WTC11 (cell line): Measurements from ENCODE around the gene CACNA2D3. TPM values are rescaled to one million over a fixed set of nuclear protein-coding genes. Genes with fewer than 3 reads are reported as not detected.

Experiments
- ATAC-seq: fragments of 200-7000 bp; cut with Tn5 transposase; 2 replicates; pipeline ENCODE4 v1.10.0; 2021; ENCODE audit warnings: mild to moderate bottlenecking, moderate library complexity
- CTCF ChIA-PET: fragments of 300-600 bp; sonication (Branson Sonifier 250); formaldehyde crosslinking; loops from one replicate; lab custom pipeline; 2021; ENCODE audit warnings: antibody characterized with exemption; lab: Charles Lee
- POLR2A ChIA-PET: fragments of 350-600 bp; sonication (Branson Sonifier 250); formaldehyde crosslinking; loops from one replicate; lab custom pipeline; 2021; ENCODE audit warnings: antibody characterized with exemption; lab: Charles Lee
- DNase-seq: peaks from one replicate; pipeline ENCODE4 v3.0.0; 2021; ENCODE audit warnings: low spot score
- H3K27ac Mint-ChIP-seq: 2 replicates; pipeline ENCODE4 v1.8.0; 2021; ENCODE audit warnings: mixed read lengths
- H3K27me3 Mint-ChIP-seq: 2 replicates; pipeline ENCODE4 v1.8.0; 2021; ENCODE audit warnings: low read depth, mild to moderate bottlenecking, moderate library complexity, mixed read lengths
- H3K36me3 Mint-ChIP-seq: 2 replicates; pipeline ENCODE4 v1.8.0; 2021; ENCODE audit warnings: mixed read lengths
- H3K4me1 Mint-ChIP-seq: 2 replicates; pipeline ENCODE4 v1.8.0; 2022; ENCODE audit warnings: mixed read lengths
- H3K4me3 Mint-ChIP-seq: 2 replicates; pipeline ENCODE4 v1.8.0; 2021; ENCODE audit warnings: mild to moderate bottlenecking, moderate library complexity, mixed read lengths
- H3K9me3 Mint-ChIP-seq: 2 replicates; pipeline ENCODE4 v1.8.0; 2021; ENCODE audit warnings: mixed read lengths
- ATF1 ChIP-seq: sonication (generic); formaldehyde crosslinking; IDR thresholded peaks from 2 replicates; pipeline ENCODE4 v1.8.1; 2023; ENCODE audit warnings: mild to moderate bottlenecking, moderate library complexity, missing genetic modification reagents
- CBFB ChIP-seq: sonication (generic); formaldehyde crosslinking; IDR thresholded peaks from 2 replicates; pipeline ENCODE4 v1.8.1; 2022; ENCODE audit warnings: mild to moderate bottlenecking, low read depth, missing genetic modification reagents
- CREB1 ChIP-seq: sonication (generic); formaldehyde crosslinking; IDR thresholded peaks from 2 replicates; pipeline ENCODE4 v1.8.0; 2023; ENCODE audit warnings: mild to moderate bottlenecking, missing genetic modification reagents
- CREM ChIP-seq: sonication (generic); formaldehyde crosslinking; IDR thresholded peaks from 2 replicates; pipeline ENCODE4 v1.8.1; 2022; ENCODE audit warnings: mild to moderate bottlenecking, missing genetic modification reagents, moderate library complexity
- ELF4 ChIP-seq: sonication (generic); formaldehyde crosslinking; IDR thresholded peaks from 2 replicates; pipeline ENCODE4 v1.8.1; 2022; ENCODE audit warnings: low read depth, mild to moderate bottlenecking, moderate library complexity, missing genetic modification reagents
- FOXK1 ChIP-seq: sonication (generic); formaldehyde crosslinking; IDR thresholded peaks from 2 replicates; pipeline ENCODE4 v1.8.0; 2022; ENCODE audit warnings: mild to moderate bottlenecking, moderate library complexity, missing genetic modification reagents
- GRHL2 ChIP-seq: fragments of 250-450 bp; sonication (Bioruptor Pico); IDR thresholded peaks from 2 replicates; pipeline ENCODE4 v1.8.0; 2022; ENCODE audit warnings: mild to moderate bottlenecking, moderate library complexity; ENCODE audit not compliant: insufficient replicate concordance, severe bottlenecking
- KAT7 ChIP-seq: sonication (generic); formaldehyde crosslinking; IDR thresholded peaks from 2 replicates; pipeline ENCODE4 v1.8.1; 2023; ENCODE audit warnings: missing genetic modification reagents, mild to moderate bottlenecking, borderline replicate concordance
- NR1H2 ChIP-seq: sonication (generic); formaldehyde crosslinking; IDR thresholded peaks from 2 replicates; pipeline ENCODE4 v1.9.0; 2021; ENCODE audit warnings: mild to moderate bottlenecking, moderate library complexity, missing genetic modification reagents
- PRRX2 ChIP-seq: fragments of 250-450 bp; sonication (Bioruptor Pico); IDR thresholded peaks from 2 replicates; pipeline ENCODE4 v1.8.0; 2021; ENCODE audit warnings: mild to moderate bottlenecking
- SMAD3 ChIP-seq: sonication (generic); formaldehyde crosslinking; IDR thresholded peaks from 2 replicates; pipeline ENCODE4 v1.8.0; 2022; ENCODE audit warnings: missing genetic modification reagents, mild to moderate bottlenecking, borderline replicate concordance
- SP1 ChIP-seq: sonication (generic); formaldehyde crosslinking; conservative IDR thresholded peaks from 2 replicates; pipeline ENCODE4 v1.8.1; 2022; ENCODE audit warnings: missing genetic modification reagents
- TCF7 ChIP-seq: sonication (generic); formaldehyde crosslinking; IDR thresholded peaks from 2 replicates; pipeline ENCODE4 v1.8.0; 2022; ENCODE audit warnings: mild to moderate bottlenecking, low read depth, missing genetic modification reagents, moderate library complexity
- TEAD1 ChIP-seq: sonication (generic); formaldehyde crosslinking; IDR thresholded peaks from 2 replicates; pipeline ENCODE4 v1.8.0; 2022; ENCODE audit warnings: mild to moderate bottlenecking, missing genetic modification reagents
- ZNF138 ChIP-seq: sonication (generic); formaldehyde crosslinking; conservative IDR thresholded peaks from 2 replicates; pipeline ENCODE4 v1.8.1; 2022; ENCODE audit warnings: mild to moderate bottlenecking, moderate library complexity, missing genetic modification reagents
- ZNF317 ChIP-seq: sonication (generic); formaldehyde crosslinking; IDR thresholded peaks from 2 replicates; pipeline ENCODE4 v1.8.1; 2023; ENCODE audit warnings: low read depth, mild to moderate bottlenecking, moderate library complexity, missing genetic modification reagents, borderline replicate concordance
- ZNF396 ChIP-seq: fragments of 250-450 bp; sonication (Bioruptor Pico); IDR thresholded peaks from 2 replicates; pipeline ENCODE4 v1.8.0; 2021; ENCODE audit warnings: mild to moderate bottlenecking, moderate library complexity, borderline replicate concordance
- total RNA-seq: library from RNA; stranded (reverse); gene quantifications from 3 replicates; pipeline ENCODE4 v1.2.3, GENCODE V29; 2021
- TF ChIP-seq, protein P1 (sequence below): sonication (generic); formaldehyde crosslinking; IDR thresholded peaks from 2 replicates; pipeline ENCODE4 v1.8.0; 2022; ENCODE audit warnings: mild to moderate bottlenecking, missing genetic modification reagents
- TF ChIP-seq, protein P2 (sequence below): fragments of 250-450 bp; sonication (Bioruptor Pico); IDR thresholded peaks from 2 replicates; pipeline ENCODE4 v1.9.0; 2021; ENCODE audit warnings: mild to moderate bottlenecking
- TF ChIP-seq, protein P3 (sequence below): sonication (generic); formaldehyde crosslinking; IDR thresholded peaks from 2 replicates; pipeline ENCODE4 v1.8.0; 2022; ENCODE audit warnings: mild to moderate bottlenecking, missing genetic modification reagents
- TF ChIP-seq, protein P4 (sequence below): fragments of 250-450 bp; sonication (Bioruptor Pico); IDR thresholded peaks from 2 replicates; pipeline ENCODE4 v2.1.2; 2022; ENCODE audit warnings: mild to moderate bottlenecking, moderate library complexity

CACNA2D3 gene
- total RNA-seq, 1 experiment from 2014 or later, result 5.0 TPM

DNA sequence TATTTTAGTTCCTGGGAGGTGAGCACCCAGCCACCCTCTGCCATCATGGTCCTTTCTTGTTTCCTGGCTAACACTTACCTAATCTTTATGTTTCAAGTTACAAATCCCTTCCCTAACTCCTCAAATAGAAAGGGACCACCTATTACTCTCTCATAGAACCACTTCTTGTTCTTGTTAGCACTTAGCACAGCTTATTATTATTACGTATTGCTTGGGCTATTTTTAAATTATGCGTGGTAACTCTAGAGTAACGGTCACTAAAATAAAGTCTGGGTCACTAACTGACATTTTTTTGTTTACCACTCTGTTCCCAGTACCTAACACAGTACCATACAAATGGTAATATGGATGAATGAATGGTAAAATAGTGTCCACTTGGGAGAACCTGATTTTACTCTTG, 663.6 kb downstream of the CACNA2D3 start (continued):
- TF ChIP-seq CREM (CRISPR knock-in tag) (no peak), GRHL2 (CRISPR knock-in tag) (no peak), ATF1 (no peak), CBFB (CRISPR knock-in tag) (no peak), NR1H2 (CRISPR knock-in tag) (no peak)

DNA sequence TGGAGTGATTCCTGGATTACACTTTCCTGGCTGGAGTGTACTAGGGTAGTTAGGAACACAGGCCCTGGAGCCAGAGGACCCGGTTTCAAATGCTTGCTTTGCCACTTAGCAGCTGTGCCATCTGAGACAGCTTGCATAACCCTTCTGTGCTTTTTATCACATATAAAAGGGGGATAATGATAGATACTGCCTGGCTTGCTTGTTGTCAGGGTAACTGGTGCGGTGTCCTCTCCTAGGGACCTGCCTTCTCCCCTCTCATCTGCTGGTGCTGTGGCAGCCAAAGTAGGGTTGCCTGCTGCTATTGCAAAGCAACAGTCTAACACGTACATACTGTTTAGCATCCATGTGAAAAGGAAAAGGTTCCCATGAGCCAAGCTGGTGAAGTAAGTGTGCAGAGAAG, 667.7 kb downstream of the CACNA2D3 start:
- TF ChIP-seq SP1 (CRISPR knock-in tag) (no peak), ZNF317 (CRISPR knock-in tag) (no peak), TCF7 (CRISPR knock-in tag) (no peak), PRRX2 (CRISPR knock-in tag) (no peak), FOXK1 (CRISPR knock-in tag) (no peak), KAT7 (CRISPR knock-in tag) (no peak), TEAD1 (CRISPR knock-in tag) (no peak), ZNF138 (CRISPR knock-in tag) (no peak), ZNF396 (CRISPR knock-in tag) (no peak), CREB1 (CRISPR knock-in tag) (no peak), SMAD3 (CRISPR knock-in tag) (no peak), ELF4 (no peak)
- TF ChIP-seq, protein P1, sequence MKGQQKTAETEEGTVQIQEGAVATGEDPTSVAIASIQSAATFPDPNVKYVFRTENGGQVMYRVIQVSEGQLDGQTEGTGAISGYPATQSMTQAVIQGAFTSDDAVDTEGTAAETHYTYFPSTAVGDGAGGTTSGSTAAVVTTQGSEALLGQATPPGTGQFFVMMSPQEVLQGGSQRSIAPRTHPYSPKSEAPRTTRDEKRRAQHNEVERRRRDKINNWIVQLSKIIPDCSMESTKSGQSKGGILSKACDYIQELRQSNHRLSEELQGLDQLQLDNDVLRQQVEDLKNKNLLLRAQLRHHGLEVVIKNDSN (CRISPR knock-in tag), result no peak
- TF ChIP-seq, protein P2, sequence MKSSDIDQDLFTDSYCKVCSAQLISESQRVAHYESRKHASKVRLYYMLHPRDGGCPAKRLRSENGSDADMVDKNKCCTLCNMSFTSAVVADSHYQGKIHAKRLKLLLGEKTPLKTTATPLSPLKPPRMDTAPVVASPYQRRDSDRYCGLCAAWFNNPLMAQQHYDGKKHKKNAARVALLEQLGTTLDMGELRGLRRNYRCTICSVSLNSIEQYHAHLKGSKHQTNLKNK (CRISPR knock-in tag), result no peak
- TF ChIP-seq, protein P3, sequence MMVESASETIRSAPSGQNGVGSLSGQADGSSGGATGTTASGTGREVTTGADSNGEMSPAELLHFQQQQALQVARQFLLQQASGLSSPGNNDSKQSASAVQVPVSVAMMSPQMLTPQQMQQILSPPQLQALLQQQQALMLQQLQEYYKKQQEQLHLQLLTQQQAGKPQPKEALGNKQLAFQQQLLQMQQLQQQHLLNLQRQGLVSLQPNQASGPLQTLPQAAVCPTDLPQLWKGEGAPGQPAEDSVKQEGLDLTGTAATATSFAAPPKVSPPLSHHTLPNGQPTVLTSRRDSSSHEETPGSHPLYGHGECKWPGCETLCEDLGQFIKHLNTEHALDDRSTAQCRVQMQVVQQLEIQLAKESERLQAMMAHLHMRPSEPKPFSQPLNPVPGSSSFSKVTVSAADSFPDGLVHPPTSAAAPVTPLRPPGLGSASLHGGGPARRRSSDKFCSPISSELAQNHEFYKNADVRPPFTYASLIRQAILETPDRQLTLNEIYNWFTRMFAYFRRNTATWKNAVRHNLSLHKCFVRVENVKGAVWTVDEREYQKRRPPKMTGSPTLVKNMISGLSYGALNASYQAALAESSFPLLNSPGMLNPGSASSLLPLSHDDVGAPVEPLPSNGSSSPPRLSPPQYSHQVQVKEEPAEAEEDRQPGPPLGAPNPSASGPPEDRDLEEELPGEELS (CRISPR knock-in tag), result no peak
- TF ChIP-seq, protein P4, sequence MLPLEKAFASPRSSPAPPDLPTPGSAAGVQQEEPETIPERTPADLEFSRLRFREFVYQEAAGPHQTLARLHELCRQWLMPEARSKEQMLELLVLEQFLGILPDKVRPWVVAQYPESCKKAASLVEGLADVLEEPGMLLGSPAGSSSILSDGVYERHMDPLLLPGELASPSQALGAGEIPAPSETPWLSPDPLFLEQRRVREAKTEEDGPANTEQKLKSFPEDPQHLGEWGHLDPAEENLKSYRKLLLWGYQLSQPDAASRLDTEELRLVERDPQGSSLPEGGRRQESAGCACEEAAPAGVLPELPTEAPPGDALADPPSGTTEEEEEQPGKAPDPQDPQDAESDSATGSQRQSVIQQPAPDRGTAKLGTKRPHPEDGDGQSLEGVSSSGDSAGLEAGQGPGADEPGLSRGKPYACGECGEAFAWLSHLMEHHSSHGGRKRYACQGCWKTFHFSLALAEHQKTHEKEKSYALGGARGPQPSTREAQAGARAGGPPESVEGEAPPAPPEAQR (CRISPR knock-in tag), result no peak
- TF ChIP-seq, all 79 proteins: peak for 0
- Mint-ChIP-seq H3K9me3 (peaks cover 22% of the 10 kb centered on the region), H3K4me1 (peaks cover 17% of the 10 kb centered on the region), H3K36me3 (peaks cover 11% of the 10 kb centered on the region), H3K27me3 (no peaks in the 10 kb centered on the region), H3K4me3 (no peak overlapping the region), H3K27ac (no peak overlapping the region; the same call in 1 of the 2 replicates)
- DNase-seq, result no peak
- no peak for ATAC-seq
- ChIA-PET CTCF (interaction anchor here (1.1 kb wide), 1 partner anchor 357 kb away, joined by 3 read pairs; no protein-coding TSS in a partner anchor), POLR2A (interaction anchor here (0.6 kb wide), 1 partner anchor 41 kb away, joined by 7 read pairs; no protein-coding TSS in a partner anchor)
